Mesenchymal stem cell (in vitro differentiated cells and primary cell): ENCODE measurements around the gene PCDHGA1.

Source experiments
- DNase-seq: peaks from one replicate; pipeline ENCODE4 v3.0.0-alpha.2; 2013
- H2AFZ ChIP-seq: one replicate; pipeline ENCODE4 v1.6.1; 2013; ENCODE audit warnings: low read depth, mild to moderate bottlenecking, control low read depth, inconsistent platforms, low read length, moderate library complexity
- H2AK5ac ChIP-seq: 2 replicates; pipeline ENCODE4 v1.6.1; 2013; ENCODE audit warnings: low read length, moderate library complexity, mild to moderate bottlenecking, inconsistent platforms; ENCODE audit not compliant: severe bottlenecking
- H2BK120ac ChIP-seq: one replicate; pipeline ENCODE4 v1.6.1; 2013; ENCODE audit warnings: low read depth, mild to moderate bottlenecking, inconsistent platforms, low read length, moderate library complexity
- H2BK12ac ChIP-seq, 2 experiments: one replicate each; pipeline ENCODE4 v1.6.1; 2013; ENCODE audit warnings: inconsistent platforms in 2 of 2, low read length in 2 of 2, mild to moderate bottlenecking in 2 of 2, moderate library complexity in 2 of 2, control low read depth in 1 of 2
- H2BK15ac ChIP-seq: one replicate; pipeline ENCODE4 v1.6.1; 2013; ENCODE audit warnings: mild to moderate bottlenecking, low read depth, inconsistent platforms; ENCODE audit not compliant: poor library complexity, severe bottlenecking
- H2BK5ac ChIP-seq: 2 replicates; pipeline ENCODE4 v1.6.1; 2013; ENCODE audit warnings: low read depth, mild to moderate bottlenecking, low read length, control low read depth, inconsistent platforms; ENCODE audit not compliant: poor library complexity, severe bottlenecking
- H3K14ac ChIP-seq, 2 experiments: one replicate each; pipeline ENCODE4 v1.6.1; 2013; ENCODE audit warnings: inconsistent platforms in 2 of 2, low read length in 2 of 2, control low read depth in 1 of 2, mild to moderate bottlenecking in 1 of 2, moderate library complexity in 1 of 2
- H3K18ac ChIP-seq, 2 experiments: one replicate each; pipeline ENCODE4 v1.6.1; 2013; ENCODE audit warnings: inconsistent platforms in 2 of 2, low read length in 2 of 2, control low read depth in 1 of 2, low read depth in 1 of 2, mild to moderate bottlenecking in 1 of 2
- H3K23ac ChIP-seq, 2 experiments: one replicate each; pipeline ENCODE4 v1.6.1; 2013; ENCODE audit warnings: inconsistent platforms in 2 of 2, low read length in 2 of 2, mild to moderate bottlenecking in 2 of 2, moderate library complexity in 2 of 2, control low read depth in 1 of 2
- H3K27ac ChIP-seq: 2 replicates; pipeline ENCODE4 v1.5.1; 2013; ENCODE audit warnings: mild to moderate bottlenecking, moderate library complexity, low read length, control low read depth, inconsistent platforms; ENCODE audit not compliant: poor library complexity, severe bottlenecking
- H3K27me3 ChIP-seq, 2 experiments: 2 replicates each; pipeline versions ENCODE4 v1.6.1 to v1.7.0; 2013; ENCODE audit warnings: low read length in 2 of 2, mild to moderate bottlenecking in 2 of 2, moderate library complexity in 2 of 2, control low read depth in 1 of 2, inconsistent platforms in 1 of 2; ENCODE audit not compliant: control insufficient read depth in 1 of 2, insufficient read depth in 1 of 2
- H3K36me3 ChIP-seq, 2 experiments: 2 replicates each; pipeline versions ENCODE4 v1.6.1 to v1.7.0; 2013; ENCODE audit warnings: low read length in 2 of 2, control low read depth in 1 of 2, inconsistent platforms in 1 of 2, low read depth in 1 of 2, mild to moderate bottlenecking in 1 of 2; ENCODE audit not compliant: insufficient read depth in 2 of 2, control insufficient read depth in 1 of 2
- H3K4ac ChIP-seq, 2 experiments: one replicate each; pipeline ENCODE4 v1.6.1; 2013; ENCODE audit warnings: inconsistent platforms in 2 of 2, low read length in 2 of 2, mild to moderate bottlenecking in 2 of 2, moderate library complexity in 2 of 2, control low read depth in 1 of 2, low read depth in 1 of 2
- H3K4me1 ChIP-seq: 2 replicates; pipeline ENCODE4 v1.6.1; 2013; ENCODE audit warnings: low read depth, low read length, control low read depth; ENCODE audit not compliant: control insufficient read depth, insufficient read depth
- H3K4me2 ChIP-seq: 2 replicates; pipeline ENCODE4 v1.6.1; 2013; ENCODE audit warnings: low read length, mild to moderate bottlenecking, inconsistent platforms; ENCODE audit not compliant: poor library complexity, severe bottlenecking
- H3K4me3 ChIP-seq, 2 experiments: 2 replicates each; pipeline versions ENCODE4 v1.5.1 to v1.7.0; 2013; ENCODE audit warnings: low read length in 2 of 2, mild to moderate bottlenecking in 2 of 2, control low read depth in 1 of 2, low read depth in 1 of 2; ENCODE audit not compliant: insufficient read depth in 1 of 2
- H3K79me1 ChIP-seq: replicated peaks from 2 replicates; pipeline ENCODE4 v1.6.1; 2013; ENCODE audit warnings: mild to moderate bottlenecking, control low read depth, low read length, inconsistent platforms; ENCODE audit not compliant: poor library complexity, severe bottlenecking
- H3K9ac ChIP-seq: 2 replicates; pipeline ENCODE4 v1.7.0; 2013; ENCODE audit warnings: mild to moderate bottlenecking, low read length, moderate library complexity
- H3K9me3 ChIP-seq: 2 replicates; pipeline ENCODE4 v1.7.0; 2013; ENCODE audit warnings: mild to moderate bottlenecking, low read length; ENCODE audit not compliant: control insufficient read depth
- H4K8ac ChIP-seq: one replicate; pipeline ENCODE4 v1.6.1; 2013; ENCODE audit warnings: inconsistent platforms, mild to moderate bottlenecking, low read length, moderate library complexity
- H4K91ac ChIP-seq: one replicate; pipeline ENCODE4 v1.6.1; 2013; ENCODE audit warnings: mild to moderate bottlenecking, low read length, inconsistent platforms
- WGBS: methylation state at CpG from one replicate; pipeline ENCODE4 v1.1.7; 2013; ENCODE audit warnings: mixed read lengths; 5-methylcytosine and 5-hydroxymethylcytosine counted together

Gene PCDHGA1

GRCh38 chr5:141508798-141509611 is 178.7 kb downstream of the PCDHGA1 start:
- DNase-seq = peak; percentile 99
- peak overlapping the region in 1 of 2 experiments; percentile 99 for H3K14ac ChIP-seq
- WGBS = 7% methylated on average over 14 of the region's 23 CpGs

DNA sequence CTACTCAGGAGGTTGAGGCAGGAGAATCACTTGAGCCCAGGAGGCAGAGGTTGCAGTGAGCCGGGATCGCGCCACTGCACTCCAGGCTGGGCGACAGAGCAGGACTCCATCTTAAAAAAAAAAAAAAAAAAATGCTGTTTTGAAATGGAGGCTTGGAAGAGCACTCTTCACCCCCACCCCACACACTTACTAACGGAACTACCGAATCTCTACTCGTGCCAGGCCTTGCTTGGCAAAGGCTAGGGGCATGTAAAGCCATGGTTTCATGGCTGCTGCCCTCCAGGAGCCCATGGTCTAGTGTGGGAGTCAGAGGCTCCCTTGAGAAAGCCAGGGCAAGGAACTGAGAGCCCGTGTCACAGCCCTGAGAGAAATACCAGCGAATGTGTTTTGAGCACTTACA is 179.8 kb downstream of the PCDHGA1 start:
- H3K27me3 ChIP-seq = no peaks in the 10 kb centered on the region
- no peak overlapping the region for H3K4me2 ChIP-seq
- H2AFZ ChIP-seq = no peak overlapping the region
- H3K4me1 ChIP-seq = peaks cover 55% of the 10 kb centered on the region
- peak overlapping the region in 1 of 2 experiments; percentile 99 for H3K14ac ChIP-seq
- no peak overlapping the region for H4K91ac ChIP-seq
- H2BK12ac ChIP-seq = peak overlapping the region; percentile 60 to 100
- peak overlapping the region in 1 of 2 experiments; percentile 100 for H3K18ac ChIP-seq
- no peak overlapping the region for H2BK5ac ChIP-seq
- H2AK5ac ChIP-seq = peak overlapping the region; percentile 96
- H3K23ac ChIP-seq = peak overlapping the region in 1 of 2 experiments; percentile 36
- peak overlapping the region; percentile 89 for H3K9ac ChIP-seq
- no peak overlapping the region for H4K8ac ChIP-seq
- peaks cover 19% of the 10 kb centered on the region for H3K79me1 ChIP-seq
- H3K27ac ChIP-seq = peak overlapping the region; percentile 95
- peaks cover 37 to 48% of the 10 kb centered on the region in 2 experiments for H3K36me3 ChIP-seq
- no peak overlapping the region for H2BK15ac ChIP-seq
- H3K4ac ChIP-seq = peak overlapping the region in 1 of 2 experiments; percentile 99
- no peak for DNase-seq
- no peaks in the 10 kb centered on the region for H3K9me3 ChIP-seq
- no peak overlapping the region for H2BK120ac ChIP-seq
- H3K4me3 ChIP-seq = no peak overlapping the region
- 91% methylated on average over 4 of the region's 9 CpGs for WGBS

More at GRCh38 chr5:141508798-141509611, 178.7 kb downstream of the PCDHGA1 start:
- H2AFZ ChIP-seq = no peak overlapping the region
- peak overlapping the region; percentile 92 to 100 for H3K18ac ChIP-seq
- peaks cover 46% of the 10 kb centered on the region for H3K4me1 ChIP-seq
- H2BK5ac ChIP-seq = peak overlapping the region; percentile 98
- peaks cover 27% of the 10 kb centered on the region for H3K79me1 ChIP-seq
- peak overlapping the region; percentile 69 for H3K4me2 ChIP-seq
- peak overlapping the region; percentile 82 for H2BK15ac ChIP-seq
- peaks cover 42 to 58% of the 10 kb centered on the region in 2 experiments for H3K36me3 ChIP-seq
- peak overlapping the region; percentile 98 to 100 for H2BK12ac ChIP-seq
- no peaks in the 10 kb centered on the region for H3K27me3 ChIP-seq
- peak overlapping the region; percentile 92 for H4K8ac ChIP-seq
- peak overlapping the region; percentile 93 for H2BK120ac ChIP-seq
- no peak overlapping the region for H3K23ac ChIP-seq
- H3K9me3 ChIP-seq = no peaks in the 10 kb centered on the region
- peak overlapping the region; percentile 96 for H2AK5ac ChIP-seq
- H3K4me3 ChIP-seq = peak overlapping the region in 1 of 2 experiments; percentile 74
- H4K91ac ChIP-seq = peak overlapping the region; percentile 96
- peak overlapping the region; percentile 83 to 99 for H3K4ac ChIP-seq
- H3K27ac ChIP-seq = peak overlapping the region; percentile 95
- H3K9ac ChIP-seq = peak overlapping the region; percentile 89

DNA sequence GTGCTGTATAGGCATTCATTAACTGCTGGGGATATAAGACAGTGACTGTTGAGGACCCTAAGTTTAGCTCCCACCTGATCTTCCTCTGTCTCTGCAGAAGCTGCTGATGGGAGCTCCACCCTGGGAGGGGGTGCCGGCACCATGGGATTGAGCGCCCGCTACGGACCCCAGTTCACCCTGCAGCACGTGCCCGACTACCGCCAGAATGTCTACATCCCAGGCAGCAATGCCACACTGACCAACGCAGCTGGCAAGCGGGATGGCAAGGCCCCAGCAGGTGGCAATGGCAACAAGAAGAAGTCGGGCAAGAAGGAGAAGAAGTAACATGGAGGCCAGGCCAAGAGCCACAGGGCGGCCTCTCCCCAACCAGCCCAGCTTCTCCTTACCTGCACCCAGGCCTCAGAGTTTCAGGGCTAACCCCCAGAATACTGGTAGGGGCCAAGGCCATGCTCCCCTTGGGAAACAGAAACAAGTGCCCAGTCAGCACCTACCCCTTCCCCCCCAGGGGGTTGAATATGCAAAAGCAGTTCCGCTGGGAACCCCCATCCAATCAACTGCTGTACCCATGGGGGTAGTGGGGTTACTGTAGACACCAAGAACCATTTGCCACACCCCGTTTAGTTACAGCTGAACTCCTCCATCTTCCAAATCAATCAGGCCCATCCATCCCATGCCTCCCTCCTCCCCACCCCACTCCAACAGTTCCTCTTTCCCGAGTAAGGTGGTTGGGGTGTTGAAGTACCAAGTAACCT is 180.7 kb downstream of the PCDHGA1 start:
- WGBS = 94% methylated on average over 14 of the region's 14 CpGs

More for the DNA sequence above, 180.7 kb downstream of the PCDHGA1 start:
- Histone ChIP-seq H2BK5ac (no peak overlapping the region), H3K18ac (peak overlapping the region in 1 of 2 experiments; percentile 74), H2AFZ (no peak overlapping the region), H3K9ac (peak overlapping the region; percentile 90), H3K36me3 (peaks cover 33 to 47% of the 10 kb centered on the region in 2 experiments), H3K4me1 (peaks cover 62% of the 10 kb centered on the region), H3K79me1 (peaks cover 10% of the 10 kb centered on the region), H4K8ac (no peak overlapping the region), H2AK5ac (peak overlapping the region; percentile 96), H4K91ac (peak overlapping the region; percentile 20), H3K27me3 (no peaks in the 10 kb centered on the region), H3K14ac (no peak overlapping the region), H3K27ac (peak overlapping the region; percentile 28), H3K4me2 (no peak overlapping the region), H2BK12ac (peak overlapping the region in 1 of 2 experiments; percentile 56), H2BK120ac (no peak overlapping the region), H2BK15ac (peak overlapping the region; percentile 66), H3K4me3 (no peak overlapping the region), H3K4ac (no peak overlapping the region), H3K23ac (no peak overlapping the region), H3K9me3 (no peaks in the 10 kb centered on the region)
- no peak for DNase-seq
